Fibroblast of skin of scalp (primary cell): ENCODE measurements around the gene CXorf65.

Experiments used
- DNase-seq: peaks from one replicate; pipeline ENCODE4 v3.0.0-alpha.2; 2013

CXorf65 gene

DNA sequence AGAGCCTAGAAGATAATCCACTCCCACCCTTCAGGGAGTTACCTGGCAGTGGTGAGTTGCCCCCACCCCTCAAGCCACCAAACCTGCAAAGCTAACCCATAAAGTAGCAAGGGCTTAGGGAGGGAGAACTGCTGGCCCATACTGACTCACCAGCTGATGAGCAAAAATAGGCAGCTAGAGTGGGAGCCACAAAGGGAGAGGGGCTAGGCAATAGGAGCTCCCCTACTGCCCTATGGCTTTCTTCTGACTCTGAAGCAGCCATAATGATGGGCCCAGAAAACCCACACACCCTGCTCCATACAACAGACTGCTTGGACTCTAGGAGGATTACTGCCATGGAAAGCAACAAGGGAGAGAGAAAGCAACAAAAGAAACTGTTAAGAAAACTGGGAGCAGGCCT is 46.4 kb downstream of the CXorf65 start:
- no peak for DNase-seq

DNA sequence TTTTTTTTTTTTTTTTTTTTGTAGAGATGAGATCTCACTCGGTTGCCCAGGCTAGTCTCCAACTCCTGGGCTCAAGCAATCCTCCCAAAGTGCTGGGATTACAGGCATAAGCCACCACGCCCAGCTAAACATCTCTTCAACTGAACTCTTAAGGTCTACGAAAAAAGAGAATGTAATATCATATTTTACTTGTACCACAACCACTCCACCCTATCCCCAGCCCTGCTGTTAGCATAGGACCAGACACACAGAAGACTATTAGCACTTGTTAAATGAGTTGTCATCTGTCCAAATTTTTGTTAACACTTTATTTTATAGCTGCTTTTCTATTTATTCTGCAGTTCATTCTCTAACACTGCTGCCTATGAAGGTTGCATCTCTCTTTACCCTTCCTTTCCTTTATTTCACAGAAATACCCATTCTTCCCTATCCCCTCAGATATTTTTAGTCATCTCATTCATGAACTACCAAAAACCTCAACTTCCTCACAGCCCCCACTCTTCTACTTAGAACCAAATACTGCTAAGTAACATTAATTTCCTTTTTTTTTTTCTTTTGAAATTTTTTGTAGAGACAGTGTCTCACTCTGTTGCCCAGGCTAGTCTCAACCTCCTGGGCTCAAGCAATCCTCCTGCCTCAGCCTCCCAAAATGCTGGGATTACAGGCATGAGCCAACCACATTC is 48.6 kb downstream of the CXorf65 start:
- no peak for DNase-seq

DNA sequence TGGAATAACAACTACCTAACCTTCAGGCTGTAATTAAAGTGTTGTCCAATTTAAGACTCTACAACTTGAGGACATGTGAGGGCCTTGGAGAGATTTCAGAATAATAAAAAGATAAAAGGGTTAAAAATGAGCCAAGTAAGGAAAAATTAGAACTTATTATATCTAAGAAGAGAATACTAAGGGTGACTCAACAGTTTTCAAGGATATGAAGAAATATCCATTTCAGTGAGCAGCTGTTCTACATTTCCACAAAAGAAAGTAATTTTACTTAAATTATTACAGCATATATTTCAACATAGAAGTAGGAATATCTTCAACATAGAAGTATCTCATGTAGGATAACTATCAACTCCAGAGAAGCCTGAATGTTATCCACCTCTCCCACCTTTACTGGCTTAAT is 49.7 kb downstream of the CXorf65 start:
- no peak for DNase-seq
